ENCODE data around the gene DUSP8.
"Not testable (repeated sequence)": the region's sequence is repeated elsewhere in the genome, so short reads cannot be mapped to it uniquely, and the experiment has no call there.

DUSP8 gene

DNA sequence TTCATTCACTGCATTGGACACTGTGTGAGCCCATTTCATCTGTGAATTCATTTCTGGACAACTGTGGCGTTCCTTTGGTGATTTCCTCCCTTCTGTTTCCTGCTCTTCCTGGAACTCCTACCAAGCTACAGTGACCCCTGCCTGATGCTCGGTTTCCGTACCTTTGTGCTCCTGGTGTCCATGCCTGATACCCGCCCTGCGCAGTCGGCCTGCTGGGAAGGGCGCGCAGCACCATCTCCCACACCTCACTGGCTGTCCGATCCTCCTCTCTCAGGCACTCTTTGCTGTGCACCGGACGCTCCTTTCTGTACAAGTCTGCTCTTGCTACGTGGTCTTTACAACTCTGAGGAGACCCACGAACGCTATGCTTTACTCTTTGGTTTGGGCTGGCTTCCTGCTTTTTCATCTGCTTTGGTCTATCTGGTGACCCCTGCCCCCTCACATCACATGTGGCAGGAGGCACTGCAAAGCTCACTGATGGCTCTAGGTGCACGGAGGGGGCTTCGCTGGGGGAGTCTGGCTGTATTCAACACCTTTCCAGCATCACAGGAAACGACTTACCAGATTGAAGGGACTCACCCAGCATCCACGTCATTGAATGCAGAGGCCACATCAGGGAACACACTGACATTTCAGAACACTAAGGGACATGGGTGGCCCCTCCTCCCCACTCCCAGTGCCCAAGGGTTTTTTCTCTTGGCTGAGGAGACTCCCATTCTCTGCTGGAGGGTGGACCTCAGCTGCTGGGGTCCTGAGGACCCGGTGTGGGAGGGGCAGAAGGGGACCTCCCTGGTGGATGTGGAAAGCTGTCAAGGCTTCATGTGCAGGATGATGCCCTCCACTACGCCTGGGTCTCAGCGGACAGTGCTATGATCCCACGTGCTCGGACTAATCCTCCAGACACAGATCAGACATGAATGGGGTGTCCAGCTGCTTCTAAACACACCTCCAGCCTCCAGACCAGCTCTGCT lies 58.5 kb downstream of the DUSP8 start:
- DNase-seq, result no peak

DNA sequence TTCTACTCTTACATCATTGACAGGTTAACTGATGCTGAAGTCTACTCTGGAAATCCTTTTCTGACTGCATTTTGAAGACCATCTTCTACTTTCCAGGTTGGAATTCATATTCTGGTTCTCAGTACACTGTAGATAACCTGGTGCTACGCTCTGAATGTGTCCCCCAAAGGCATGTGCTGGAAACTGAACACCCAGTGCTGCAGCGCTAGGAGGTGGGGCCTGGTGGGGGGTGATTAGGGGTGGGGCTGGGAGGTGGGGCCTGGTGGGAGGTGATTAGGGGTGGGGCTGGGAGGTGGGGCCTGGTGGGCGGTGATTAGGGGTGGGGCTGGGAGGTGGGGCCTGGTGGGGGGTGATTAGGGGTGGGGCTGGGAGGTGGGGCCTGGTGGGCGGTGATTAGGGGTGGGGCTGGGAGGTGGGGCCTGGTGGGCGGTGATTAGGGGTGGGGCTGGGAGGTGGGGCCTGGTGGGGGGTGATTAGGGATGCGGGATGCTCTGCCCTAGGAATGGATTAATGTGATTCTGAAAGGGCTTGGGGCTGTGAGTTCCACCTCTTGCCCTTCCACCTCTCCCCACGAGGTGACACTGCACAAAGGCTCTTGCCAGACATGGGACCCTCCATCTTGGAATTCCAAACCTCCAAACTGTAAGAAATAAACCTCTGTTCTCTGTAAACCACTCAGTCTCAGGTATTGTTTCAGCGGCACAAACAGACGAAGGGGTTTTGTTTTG lies 59.4 kb downstream of the DUSP8 start:
- not testable (repeated sequence) for DNase-seq

DNA sequence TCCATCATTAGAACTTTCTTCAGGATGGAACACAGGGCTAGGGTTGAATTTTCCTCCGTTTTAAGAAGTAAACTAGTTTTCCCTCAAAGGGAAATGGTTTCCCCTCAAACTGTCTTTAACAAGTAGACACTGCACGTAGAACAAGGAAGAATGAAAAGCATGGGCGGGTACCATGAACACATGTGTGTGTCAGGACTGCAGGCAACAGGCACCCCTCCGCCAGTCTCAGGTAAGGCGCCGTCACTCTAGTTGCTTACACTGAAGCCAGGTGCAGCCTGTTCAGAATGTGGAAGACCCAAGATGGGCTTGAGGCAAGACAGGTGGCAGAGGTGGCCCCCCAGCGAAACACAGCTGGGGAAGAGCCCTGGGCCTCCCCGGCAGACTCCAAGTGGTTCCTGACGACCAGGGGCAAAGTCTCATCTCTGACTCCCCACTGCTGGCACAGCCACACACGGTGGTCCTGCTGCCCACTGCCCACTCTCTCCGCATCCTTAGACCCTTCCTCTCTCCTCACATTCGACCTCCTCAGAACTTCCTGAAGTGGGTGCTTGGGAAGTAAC lies 60.1 kb downstream of the DUSP8 start:
- DNase-seq, result no peak

- no peak for DNase-seq
These were observed 61.1 kb downstream of the DUSP8 start for GRCh38 chr11:1510928-1511327.

- DNase-seq, result not testable (repeated sequence)
These were observed 61.7 kb downstream of the DUSP8 start for GRCh38 chr11:1510351-1510750.

GRCh38 chr11:1509626-1510255 lies 62.3 kb downstream of the DUSP8 start:
- DNase-seq, result no peak

DNA sequence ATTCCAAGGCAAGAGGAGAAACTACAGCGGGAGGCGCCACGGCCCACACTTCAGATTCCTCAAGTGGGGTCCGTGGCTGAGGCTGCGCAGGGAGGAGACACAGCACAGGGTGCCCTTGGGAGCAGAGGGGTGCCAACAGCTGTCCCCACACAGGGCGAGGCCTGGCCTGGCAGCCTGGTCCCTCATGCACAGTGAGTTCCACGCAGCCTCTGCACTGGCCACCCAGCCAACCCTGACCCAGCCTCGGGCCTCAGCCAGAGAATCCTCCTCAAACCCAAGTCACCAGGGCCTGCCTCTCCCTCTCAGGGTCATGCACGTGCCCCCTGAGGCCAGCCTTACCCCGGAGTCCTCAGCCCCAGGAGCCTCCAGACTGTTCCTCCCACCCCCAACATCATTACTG lies 63.1 kb downstream of the DUSP8 start:
- DNase-seq, result no peak

DNA sequence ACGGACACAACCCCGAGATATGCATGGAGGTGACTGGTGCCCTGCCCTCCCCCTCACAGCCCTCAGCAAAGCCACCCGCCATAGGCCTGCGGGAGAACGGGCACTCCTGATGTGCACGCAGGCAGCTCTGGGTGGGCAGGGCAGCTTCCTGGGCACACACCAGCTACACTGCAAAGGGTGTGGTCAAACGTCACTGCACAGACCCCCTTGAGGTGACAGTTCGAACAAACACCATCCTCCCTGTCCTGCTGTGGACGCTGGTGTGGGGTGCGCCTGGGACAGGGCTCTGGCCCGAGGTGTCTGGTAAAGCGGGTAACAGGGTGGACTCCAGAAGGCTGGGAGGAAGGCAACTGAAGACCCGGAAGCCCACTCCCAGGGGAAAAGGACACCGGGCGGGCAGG lies 63.6 kb downstream of the DUSP8 start:
- DNase-seq, result no peak

- no peak for DNase-seq
These were observed 64.5 kb downstream of the DUSP8 start for GRCh38 chr11:1507381-1508140.

GRCh38 chr11:1506981-1507380 lies 65.1 kb downstream of the DUSP8 start:
- DNase-seq, result no peak

DNA sequence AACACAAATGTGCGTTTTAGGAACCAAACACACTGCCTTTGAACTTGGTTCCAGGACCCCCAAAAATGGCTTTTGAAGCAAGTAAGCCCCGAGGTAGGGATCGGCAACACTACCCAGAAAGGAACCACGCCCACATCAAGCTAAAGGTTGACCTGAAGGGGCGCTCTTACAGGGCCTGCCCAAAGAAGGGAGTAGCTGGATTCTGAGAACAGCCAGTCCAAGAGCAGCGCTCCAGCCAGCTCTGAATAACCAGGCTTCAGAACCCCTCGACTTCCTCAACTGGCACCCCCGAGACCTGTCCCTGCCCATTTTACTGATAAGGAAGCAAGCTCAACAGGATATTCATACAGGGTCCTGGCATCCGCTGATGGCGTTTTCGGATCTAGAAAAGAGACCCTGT lies 66.6 kb downstream of the DUSP8 start:
- no peak for DNase-seq

DNA sequence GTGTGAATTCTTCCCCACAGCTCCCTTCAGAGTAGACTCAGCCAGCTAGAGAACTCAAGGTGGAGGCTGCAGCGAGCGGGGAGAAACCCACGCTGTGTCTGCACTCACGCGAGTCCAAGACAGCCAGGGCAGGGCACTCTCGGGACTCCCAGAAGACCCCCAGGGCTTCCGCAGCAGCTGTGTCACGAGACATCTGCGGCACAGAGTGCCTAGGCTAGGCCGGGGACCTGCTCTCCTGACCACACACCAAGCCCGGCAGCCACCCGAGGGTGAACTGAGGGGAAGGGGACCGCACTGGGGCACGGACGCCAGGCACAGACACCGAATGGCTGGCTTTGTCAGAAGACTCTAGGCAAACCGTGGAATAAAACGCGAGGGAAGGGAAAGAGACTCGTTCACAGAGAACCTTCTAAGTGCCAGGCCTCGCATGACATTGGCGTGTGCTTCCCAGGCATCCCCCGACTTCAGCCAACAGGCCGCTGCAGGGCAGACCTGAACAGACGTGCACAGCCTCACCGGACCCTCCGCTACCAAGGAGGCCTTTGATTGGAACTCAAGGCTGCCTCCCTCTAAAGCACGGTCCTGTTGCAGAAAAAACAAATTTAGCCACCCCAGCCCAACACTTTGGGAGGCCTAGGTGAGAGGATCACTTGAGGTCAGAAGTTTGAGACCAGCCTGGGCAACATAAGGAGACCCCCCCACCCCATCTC lies 67.3 kb downstream of the DUSP8 start:
- no peak for DNase-seq

DNA sequence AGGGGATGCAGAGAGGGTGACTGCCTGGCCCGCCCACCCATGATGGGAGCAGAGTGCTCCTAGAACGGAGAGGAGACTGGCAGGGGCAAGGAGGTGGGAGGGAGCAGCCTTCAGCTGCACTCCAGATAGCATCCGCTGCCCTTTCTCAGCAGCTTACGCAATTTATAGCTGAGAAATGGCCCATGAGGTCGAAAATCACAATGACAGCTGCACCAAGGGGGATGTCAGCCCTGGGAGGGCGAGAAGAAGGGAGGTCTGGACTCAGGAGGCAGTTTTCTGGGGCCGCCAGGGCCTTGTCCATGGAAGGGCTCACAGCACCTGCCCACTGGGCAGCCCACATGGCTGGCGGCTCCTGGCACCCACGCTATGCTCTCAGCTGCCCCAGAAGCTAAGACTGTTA lies 67.9 kb downstream of the DUSP8 start:
- no peak for DNase-seq

Measured in NCI-H226 (cell line).